Activated CD8-positive, alpha-beta memory T cell treated with anti-CD3 and anti-CD28 coated beads for 4 hours (primary cell): ENCODE data around the gene IRF3.

ENCODE experiments used
- DNase-seq, 2 donors: peaks; one replicate each; pipeline ENCODE4 v3.0.0-alpha.2; 2020; ENCODE audit warnings: low read depth in 2 of 2

Gene IRF3

GRCh38 chr19:49687566-49688316 is 22.1 kb upstream of the IRF3 start:
- no peak for DNase-seq

GRCh38 chr19:49687150-49687549 is 21.5 kb upstream of the IRF3 start:
- no peak for DNase-seq

GRCh38 chr19:49686503-49687088 is 20.9 kb upstream of the IRF3 start:
- no peak for DNase-seq

GRCh38 chr19:49685845-49686332 is 20.2 kb upstream of the IRF3 start:
- no peak for DNase-seq

GRCh38 chr19:49684983-49685553 is 19.4 kb upstream of the IRF3 start:
- no peak for DNase-seq

GRCh38 chr19:49684251-49684982 is 18.8 kb upstream of the IRF3 start:
- no peak for DNase-seq

- no peak for DNase-seq
Observed at GRCh38 chr19:49683814-49684250, 18.2 kb upstream of the IRF3 start.

- DNase-seq, result no peak
Observed at GRCh38 chr19:49682274-49682673, 16.6 kb upstream of the IRF3 start.

- no peak for DNase-seq
Observed at GRCh38 chr19:49681830-49682229, 16.2 kb upstream of the IRF3 start.

GRCh38 chr19:49680421-49681351 is 15.0 kb upstream of the IRF3 start:
- peak; percentile 79 to 89 for DNase-seq

- DNase-seq, result no peak
Observed at GRCh38 chr19:49679771-49680413, 14.2 kb upstream of the IRF3 start.

- DNase-seq, result no peak
Observed at GRCh38 chr19:49678985-49679770, 13.5 kb upstream of the IRF3 start.

- DNase-seq, result peak; percentile 60 to 67
Observed at GRCh38 chr19:49677901-49678674, 12.4 kb upstream of the IRF3 start.

- DNase-seq, result no peak
Observed at GRCh38 chr19:49677231-49677900, 11.7 kb upstream of the IRF3 start, which contains the start of gene PRMT1. Gene PRMT1, plus strand, starts transcription at chr19:49677271. Its CDS starts 10 bp downstream, at chr19:49677281.

GRCh38 chr19:49676784-49677230 is 11.2 kb upstream of the IRF3 start:
- DNase-seq, result peak; percentile 95 to 98

- DNase-seq, result no peak
Observed at GRCh38 chr19:49676136-49676783, 10.6 kb upstream of the IRF3 start.

- DNase-seq, result peak; percentile 59 to 64
Observed at GRCh38 chr19:49672131-49672919, 6.7 kb upstream of the IRF3 start.
